Coronary artery (tissue), 2 donors: ENCODE results near the gene RTTN.
"Not testable (repeated sequence)": the region's sequence is repeated elsewhere in the genome, so short reads cannot be mapped to it uniquely, and the experiment has no call there.

Experiments
- DNase-seq: peaks from one replicate; pipeline ENCODE4 v3.0.0-alpha.2; 2017; ENCODE audit warnings: low spot score
- H3K27ac ChIP-seq, 2 donors: fragments of 200-600 bp; sonication (generic); one replicate each; pipeline ENCODE4 v1.5.1; 2016 to 2019
- H3K4me3 ChIP-seq: fragments of 200-600 bp; sonication (generic); 2 replicates; pipeline ENCODE4 v1.5.1; 2016; ENCODE audit warnings: mild to moderate bottlenecking, moderate library complexity
- TF ChIP-seq, protein P1 (sequence below): fragments of 200-600 bp; sonication (generic); IDR thresholded peaks from one replicate; pipeline ENCODE4 v1.5.1; 2019; ENCODE audit warnings: antibody characterized with exemption

The RTTN gene, protein sequence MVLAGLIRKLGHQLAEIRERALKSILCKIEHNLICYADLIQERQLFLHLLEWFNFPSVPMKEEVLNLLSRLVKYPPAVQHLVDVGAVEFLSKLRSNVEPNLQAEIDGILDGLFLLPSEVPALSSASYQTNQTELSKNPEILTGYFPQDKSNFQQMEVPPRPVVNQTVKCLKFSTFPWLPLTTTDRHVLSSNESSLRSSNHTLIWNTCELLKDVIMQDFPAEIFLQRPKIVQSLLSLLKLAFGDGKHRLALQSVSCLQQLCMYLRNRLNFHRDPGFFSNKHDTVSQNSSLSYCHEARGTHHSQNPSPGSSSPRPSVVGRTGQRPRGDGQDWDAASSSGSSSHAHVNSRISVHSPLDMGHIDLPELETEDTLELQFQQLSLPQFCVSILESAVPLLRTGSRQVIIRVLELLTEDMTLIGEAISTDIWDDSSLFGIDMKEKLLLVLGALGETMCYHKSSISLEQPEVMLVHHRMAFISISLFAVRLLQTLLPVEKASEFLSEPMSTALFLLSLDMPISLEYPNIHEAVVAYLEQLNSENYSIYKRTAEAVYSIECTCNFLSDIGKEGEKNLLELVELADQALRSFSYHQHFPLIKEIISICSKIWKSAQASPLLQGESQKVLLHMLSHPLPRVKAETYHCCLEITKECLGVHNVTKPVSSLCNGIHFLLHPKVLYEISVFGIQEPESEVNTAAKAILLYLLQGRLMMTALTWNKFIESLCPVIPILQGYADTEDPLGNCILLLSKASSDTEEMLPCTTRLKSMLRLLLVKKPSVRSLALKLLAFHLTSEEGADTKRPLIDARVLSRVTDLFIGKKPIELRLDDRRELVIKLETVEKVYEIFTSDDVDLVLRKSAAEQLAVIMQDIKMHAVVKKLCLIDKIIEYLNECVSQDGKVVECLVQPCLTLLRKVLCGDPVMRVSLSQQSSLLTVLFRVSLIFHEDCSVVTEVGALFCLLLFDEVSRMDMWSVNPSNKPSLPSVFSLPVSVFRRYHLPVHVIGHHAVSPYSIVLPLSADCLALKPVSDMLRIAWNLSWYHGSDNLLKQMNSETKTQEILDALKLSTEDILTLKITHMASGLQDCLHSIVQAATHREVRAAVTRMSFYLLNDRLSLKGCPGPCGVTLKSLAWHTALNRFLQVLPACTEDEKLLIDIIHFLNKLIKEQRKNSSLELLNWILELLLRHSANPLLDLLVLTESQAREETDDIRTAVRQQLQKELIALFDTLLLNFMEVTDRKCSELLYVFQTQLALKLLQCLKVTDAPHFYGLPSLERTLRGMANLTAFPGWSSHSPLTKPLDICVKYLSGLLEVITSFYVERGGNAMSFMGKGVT (N-terminal part only)

DNA sequence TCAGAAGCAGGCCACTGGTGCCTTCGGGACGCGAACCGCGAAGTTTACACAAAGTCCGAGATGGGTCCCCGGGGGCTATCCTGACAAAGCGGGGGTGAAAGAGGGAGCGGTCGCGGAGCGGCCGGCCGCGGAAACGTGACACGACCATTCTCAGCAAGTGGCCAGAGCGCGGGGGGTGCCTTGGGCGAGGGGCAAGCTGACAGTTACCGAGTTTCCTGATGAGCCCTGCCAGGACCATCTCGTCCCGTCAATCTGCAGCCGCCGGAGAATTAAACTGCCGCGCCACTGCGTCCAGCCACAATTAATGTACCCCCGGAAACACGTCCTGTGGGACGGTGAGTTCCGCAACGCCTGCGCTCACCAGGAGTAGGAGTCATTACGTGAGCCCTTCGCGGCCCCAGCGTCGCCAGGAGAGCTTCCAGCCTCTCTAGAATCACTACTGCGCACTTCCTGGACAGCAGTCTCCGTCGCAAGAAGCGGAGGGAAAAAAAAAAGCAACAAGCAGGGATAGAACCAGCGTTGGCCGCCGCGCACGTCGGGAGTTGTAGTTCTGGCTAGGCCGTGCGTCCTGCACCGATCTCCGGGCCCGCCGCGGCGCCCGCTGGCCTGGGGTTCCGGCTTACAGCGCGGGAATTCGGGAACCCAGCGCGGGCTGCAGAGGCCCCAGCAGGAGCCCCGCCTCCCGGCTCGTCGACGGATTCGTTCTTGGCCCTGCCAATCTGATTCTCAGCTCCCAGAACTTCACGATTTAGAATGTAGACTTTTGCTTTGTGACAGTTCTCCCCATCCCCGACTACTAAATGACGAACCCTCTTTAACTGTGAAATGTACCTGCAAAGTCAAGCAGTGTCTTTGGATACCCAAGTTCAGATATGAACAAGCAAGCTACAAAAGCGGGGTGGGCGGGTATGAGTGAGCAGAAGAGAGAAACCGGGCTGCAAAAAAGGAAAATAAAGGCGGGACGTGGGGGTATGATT, at the start of gene RTTN:
TSS of gene RTTN (minus strand) at position 267 of the 977 bp plus-strand sequence. CDS start at position 238, 29 bp downstream.
- DNase-seq = peak; percentile 95
- TF ChIP-seq, protein P1, sequence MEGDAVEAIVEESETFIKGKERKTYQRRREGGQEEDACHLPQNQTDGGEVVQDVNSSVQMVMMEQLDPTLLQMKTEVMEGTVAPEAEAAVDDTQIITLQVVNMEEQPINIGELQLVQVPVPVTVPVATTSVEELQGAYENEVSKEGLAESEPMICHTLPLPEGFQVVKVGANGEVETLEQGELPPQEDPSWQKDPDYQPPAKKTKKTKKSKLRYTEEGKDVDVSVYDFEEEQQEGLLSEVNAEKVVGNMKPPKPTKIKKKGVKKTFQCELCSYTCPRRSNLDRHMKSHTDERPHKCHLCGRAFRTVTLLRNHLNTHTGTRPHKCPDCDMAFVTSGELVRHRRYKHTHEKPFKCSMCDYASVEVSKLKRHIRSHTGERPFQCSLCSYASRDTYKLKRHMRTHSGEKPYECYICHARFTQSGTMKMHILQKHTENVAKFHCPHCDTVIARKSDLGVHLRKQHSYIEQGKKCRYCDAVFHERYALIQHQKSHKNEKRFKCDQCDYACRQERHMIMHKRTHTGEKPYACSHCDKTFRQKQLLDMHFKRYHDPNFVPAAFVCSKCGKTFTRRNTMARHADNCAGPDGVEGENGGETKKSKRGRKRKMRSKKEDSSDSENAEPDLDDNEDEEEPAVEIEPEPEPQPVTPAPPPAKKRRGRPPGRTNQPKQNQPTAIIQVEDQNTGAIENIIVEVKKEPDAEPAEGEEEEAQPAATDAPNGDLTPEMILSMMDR = no peak
- Histone ChIP-seq H3K4me3 (peak within 1 kb of the TSS; percentile 89), H3K27ac (peak within 1 kb of the TSS; percentile 86 to 97)

- Histone ChIP-seq H3K4me3 (no peak overlapping the region), H3K27ac (no peak overlapping the region)
- no peak for DNase-seq
- TF ChIP-seq, protein P1 = no peak
These were observed 45.3 kb upstream of the RTTN start for GRCh38 chr18:70250781-70251180.

- H3K27ac ChIP-seq, DNase-seq, H3K4me3 ChIP-seq: not testable (repeated sequence)
These were observed 44.4 kb upstream of the RTTN start for GRCh38 chr18:70249861-70250260.

DNA sequence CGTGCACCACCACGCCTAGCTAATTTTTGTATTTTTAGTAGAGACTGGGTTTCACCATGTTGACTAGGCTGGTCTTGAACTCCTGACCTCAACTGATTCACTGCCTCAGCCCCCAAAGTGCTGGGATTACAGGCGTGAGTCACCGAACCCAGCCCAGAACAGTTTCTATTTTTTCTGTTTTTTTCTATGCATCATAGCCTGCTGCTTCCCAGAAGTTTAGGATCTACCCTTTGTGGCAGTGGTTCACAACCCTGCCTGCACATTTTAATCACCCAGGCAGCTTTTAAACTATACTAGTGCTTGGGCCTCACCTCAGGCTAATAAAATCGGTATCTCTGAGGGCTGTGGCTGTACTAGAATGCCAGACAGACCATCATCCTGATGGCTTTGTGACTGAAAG, 43.6 kb upstream of the RTTN start:
- DNase-seq = no peak
- Histone ChIP-seq H3K27ac (no peak overlapping the region), H3K4me3 (no peak overlapping the region)
- TF ChIP-seq, protein P1 = no peak

DNA sequence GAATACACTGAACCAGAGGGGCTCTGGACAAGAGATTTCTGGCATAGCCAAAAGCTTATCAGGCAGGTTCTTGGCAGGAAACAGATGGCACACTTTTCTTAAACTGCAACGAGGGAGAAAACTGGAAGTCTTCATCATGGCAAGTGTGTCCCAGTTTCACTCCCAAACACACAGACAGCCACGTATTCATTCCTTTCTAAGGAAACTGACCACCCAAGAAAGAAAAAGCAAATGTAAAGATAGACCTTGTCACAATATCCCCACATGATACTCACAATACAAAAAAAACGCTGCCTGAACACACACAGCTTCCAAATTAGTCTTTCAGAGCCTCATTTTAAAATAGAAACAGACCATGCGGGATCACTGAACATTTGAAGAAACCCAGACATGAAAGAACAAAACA, 40.6 kb upstream of the RTTN start:
- no peak for DNase-seq
- Histone ChIP-seq H3K4me3 (peak overlapping the region; percentile 12), H3K27ac (no peak overlapping the region)
- TF ChIP-seq, protein P1 = no peak

GRCh38 chr18:70243131-70243929, 37.8 kb upstream of the RTTN start:
- no peak overlapping the region for H3K27ac ChIP-seq

GRCh38 chr18:70236921-70237320, 31.4 kb upstream of the RTTN start:
- not testable (repeated sequence) for H3K4me3 ChIP-seq, H3K27ac ChIP-seq, DNase-seq

More at GRCh38 chr18:70243131-70243929, 37.8 kb upstream of the RTTN start:
- TF ChIP-seq, protein P1 = no peak
- no peak overlapping the region for H3K4me3 ChIP-seq
- DNase-seq = no peak
